Stimulated activated CD4-positive, alpha-beta T cell treated with anti-CD3 and anti-CD28 coated beads, Interleukin-12 subunit alpha, Interleukin-12 subunit beta, amount 100 ng/mL, for 48 hours (primary cell): ENCODE data around the gene ZNF354B.
"Not testable (repeated sequence)": the region's sequence is repeated elsewhere in the genome, so short reads cannot be mapped to it uniquely, and the experiment has no call there.

Experiments used
- DNase-seq, 3 donors: peaks; one replicate each; pipeline ENCODE4 v3.0.0-alpha.2; 2020; ENCODE audit warnings: low read depth in 2 of 3, low spot score in 1 of 3

Gene ZNF354B

DNA sequence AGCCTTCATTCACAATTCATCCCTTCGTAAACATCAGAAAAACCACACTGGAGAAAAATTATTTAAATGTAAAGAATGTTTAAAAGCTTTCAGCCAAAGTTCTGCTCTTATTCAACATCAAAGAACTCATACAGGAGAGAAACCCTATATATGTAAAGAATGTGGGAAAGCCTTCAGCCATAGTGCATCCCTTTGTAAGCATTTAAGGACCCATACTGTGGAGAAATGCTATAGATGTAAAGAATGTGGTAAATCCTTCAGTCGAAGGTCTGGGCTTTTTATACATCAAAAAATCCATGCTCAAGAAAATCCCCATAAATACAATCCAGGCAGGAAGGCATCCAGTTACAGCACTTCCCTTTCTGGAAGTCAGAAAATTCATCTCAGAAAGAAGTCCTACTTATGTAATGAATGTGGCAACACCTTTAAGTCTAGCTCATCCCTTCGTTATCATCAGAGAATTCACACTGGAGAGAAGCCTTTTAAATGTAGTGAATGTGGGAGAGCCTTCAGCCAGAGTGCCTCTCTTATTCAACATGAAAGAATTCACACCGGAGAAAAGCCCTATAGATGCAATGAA, 23.5 kb downstream of the ZNF354B start:
- not testable (repeated sequence) for DNase-seq

- DNase-seq: no peak
These were observed 24.2 kb downstream of the ZNF354B start for GRCh38 chr5:178883815-178884430.

DNA sequence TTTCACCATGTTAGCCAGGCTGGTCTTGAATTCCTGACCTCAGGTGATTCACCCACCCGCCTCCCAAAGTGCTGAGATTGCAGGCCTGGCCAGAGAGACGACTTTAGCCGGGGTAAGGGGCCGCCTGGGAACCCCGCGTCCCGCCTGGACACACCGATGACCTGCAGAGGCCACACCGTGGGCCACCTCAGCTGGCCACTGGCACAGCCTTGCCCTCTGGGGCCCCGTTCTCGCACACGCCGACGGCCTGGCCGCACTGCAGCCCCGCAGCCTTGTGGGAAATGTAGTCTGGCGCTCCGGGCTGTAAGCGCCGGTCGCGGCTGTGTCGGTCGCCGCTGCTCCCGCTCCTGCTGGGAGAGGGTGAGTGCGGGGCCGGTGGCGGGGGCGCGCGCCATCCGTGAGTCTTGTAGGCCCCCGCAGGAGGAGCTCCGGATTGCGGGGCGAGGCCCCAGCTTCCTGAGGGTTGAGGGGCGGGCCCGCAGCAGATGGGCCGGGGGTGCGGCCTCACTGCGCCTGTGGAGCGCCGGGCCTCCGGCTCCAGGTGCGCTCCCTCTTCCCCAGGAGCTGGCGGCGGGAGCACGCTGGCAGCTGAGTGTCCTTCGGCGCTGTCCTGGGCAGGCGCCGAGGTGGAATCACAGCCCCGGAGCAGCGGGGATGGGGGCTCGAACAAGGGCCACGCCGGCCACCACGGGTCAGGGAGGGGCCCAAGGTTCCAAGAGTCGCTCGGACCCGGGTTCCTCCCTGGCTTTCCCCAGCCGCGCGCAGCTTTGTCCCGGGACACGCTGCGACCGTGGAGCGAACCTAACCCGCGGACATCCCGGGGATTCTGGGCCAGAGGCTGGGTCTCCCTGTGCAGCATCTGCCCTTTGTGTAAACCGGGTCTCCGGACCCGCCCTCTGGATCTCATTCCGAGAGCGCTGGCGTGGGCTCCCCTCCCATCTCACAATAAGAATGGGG, 36.1 kb downstream of the ZNF354B start, which contains the start of gene ZFP2:
TSS of gene ZFP2 (plus strand) at position 299 of the 957 bp plus-strand sequence. CDS start 35,401 bp downstream, outside the sequence.
- DNase-seq: peak; percentile 3 to 23 (median 7)

GRCh38 chr5:178899289-178899688, 39.5 kb downstream of the ZNF354B start:
- DNase-seq: no peak

DNA sequence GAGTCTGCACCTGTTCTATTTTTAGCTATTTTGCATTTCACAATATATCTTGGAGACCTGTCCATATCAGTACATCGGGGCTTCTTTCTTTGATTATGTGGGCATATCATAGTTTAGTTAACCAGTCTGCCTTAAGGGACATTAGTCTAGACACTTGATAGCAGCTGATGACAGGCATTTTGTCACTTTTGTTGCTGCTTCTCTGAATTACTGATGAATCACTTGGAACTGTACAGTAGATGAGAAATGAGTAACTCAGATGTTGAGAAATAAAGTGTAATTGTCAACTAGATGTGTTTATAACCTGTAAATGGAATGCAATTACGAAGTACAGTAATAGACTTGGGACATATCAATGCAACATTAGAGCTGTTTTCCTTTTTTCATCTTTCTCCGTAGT, 43.1 kb downstream of the ZNF354B start:
- DNase-seq: no peak

- no peak for DNase-seq
These were observed 72.3 kb downstream of the ZNF354B start for GRCh38 chr5:178931846-178932760.
